ENCODE measurements around the gene GNA12.
"Not testable (repeated sequence)": the region's sequence is repeated elsewhere in the genome, so short reads cannot be mapped to it uniquely, and the experiment has no call there.

The GNA12 gene

DNA sequence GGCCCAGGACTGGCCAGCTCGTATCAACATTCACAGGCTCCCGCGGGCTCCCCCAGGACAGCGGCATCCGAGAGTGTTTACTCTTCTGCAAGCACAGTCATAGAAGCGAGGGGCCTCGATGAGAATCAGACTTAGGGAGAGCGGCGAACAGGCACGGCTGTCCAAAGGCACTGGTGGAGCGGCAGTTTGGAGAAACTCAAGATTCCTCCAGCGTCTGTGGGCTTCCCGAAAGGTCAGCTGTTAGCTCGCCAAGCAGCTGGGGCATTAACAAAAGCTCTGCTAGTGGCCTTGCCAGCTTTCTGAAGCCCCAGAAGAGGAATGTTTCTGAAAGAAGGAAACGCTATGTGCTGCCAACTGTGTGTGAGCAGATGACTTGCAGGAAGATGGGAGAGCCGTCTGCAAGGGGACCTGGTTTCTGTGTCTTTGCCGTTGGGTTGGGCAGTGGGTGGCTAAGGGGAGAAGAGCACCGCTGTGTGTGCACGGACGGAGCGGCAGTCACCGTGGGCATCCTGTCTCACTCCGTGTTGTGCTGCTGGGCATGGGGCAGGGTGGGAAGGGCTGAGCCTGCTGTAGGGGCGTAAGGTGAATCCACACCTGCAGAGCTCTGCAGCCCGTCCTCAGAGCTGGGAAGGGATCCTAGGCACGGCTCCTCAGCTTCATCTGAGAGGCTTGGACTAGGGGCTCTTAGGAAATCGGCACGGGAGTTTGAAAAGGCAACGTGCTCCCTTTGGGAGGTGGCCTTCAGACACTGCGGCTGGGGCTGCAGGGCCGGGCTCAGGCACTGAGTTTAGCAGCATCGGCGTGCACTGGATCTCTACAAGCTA lies 114.0 kb downstream of the GNA12 start:
- no peak for DNase-seq
- Histone ChIP-seq H3K9me3 (no peaks in the 10 kb centered on the region), H3K36me3 (peaks cover 19% of the 10 kb centered on the region), H3K4me1 (peaks cover 4% of the 10 kb centered on the region), H3K4me3 (ENCODE audit: low read depth, low read length) (no peak overlapping the region), H3K27me3 (no peaks in the 10 kb centered on the region)
- TF ChIP-seq, protein P1, sequence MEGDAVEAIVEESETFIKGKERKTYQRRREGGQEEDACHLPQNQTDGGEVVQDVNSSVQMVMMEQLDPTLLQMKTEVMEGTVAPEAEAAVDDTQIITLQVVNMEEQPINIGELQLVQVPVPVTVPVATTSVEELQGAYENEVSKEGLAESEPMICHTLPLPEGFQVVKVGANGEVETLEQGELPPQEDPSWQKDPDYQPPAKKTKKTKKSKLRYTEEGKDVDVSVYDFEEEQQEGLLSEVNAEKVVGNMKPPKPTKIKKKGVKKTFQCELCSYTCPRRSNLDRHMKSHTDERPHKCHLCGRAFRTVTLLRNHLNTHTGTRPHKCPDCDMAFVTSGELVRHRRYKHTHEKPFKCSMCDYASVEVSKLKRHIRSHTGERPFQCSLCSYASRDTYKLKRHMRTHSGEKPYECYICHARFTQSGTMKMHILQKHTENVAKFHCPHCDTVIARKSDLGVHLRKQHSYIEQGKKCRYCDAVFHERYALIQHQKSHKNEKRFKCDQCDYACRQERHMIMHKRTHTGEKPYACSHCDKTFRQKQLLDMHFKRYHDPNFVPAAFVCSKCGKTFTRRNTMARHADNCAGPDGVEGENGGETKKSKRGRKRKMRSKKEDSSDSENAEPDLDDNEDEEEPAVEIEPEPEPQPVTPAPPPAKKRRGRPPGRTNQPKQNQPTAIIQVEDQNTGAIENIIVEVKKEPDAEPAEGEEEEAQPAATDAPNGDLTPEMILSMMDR (IDR thresholded peaks at IDR 0.05; ENCODE audit: low read depth, low read length) = no peak

DNA sequence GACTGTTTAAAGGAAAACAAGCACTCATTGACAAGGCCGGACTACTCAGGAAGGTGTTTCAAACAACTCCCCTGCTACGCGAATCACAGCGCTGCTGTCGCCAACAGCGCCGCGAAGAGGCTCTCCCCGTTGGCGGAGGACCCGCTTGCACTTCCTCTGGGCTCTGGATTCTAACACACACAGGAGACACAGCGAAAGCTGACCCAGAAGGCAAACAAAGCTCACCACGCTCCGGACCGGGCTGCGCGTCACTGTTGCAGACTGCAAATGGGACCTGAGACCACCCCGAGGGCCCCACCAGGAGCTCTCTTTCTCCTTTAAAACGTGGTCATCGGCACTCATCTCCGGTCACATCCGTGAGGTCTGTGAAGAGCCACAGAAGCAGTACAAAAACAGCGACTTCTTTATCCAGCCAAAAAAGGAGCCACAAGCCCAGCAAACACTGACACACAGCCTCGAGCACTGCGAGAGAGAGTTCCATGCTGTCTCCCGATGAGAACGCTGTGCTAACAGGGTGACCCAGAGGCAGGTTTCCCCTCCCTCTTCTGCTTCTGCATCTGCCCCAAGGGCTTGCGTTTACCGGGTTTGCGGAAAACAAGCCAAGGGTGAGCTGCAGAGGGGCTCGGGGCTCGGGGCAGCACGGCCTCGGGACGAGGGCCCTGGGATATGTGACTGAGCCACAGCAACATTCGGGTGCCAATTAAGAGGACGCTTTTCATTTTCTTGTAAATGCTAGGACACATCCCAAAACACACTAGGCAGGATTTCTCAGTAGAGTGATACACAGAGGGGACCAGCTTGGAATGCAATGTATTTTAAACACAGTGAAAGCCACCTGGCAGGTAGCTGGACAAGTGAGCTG lies 114.8 kb downstream of the GNA12 start:
- no peaks in the 10 kb centered on the region for H3K27me3 ChIP-seq
- DNase-seq = no peak
- H3K4me3 ChIP-seq (ENCODE audit: low read depth, low read length) = no peak overlapping the region
- peaks cover 2% of the 10 kb centered on the region; the same call in 1 of the 2 replicates for H3K4me1 ChIP-seq
- H3K9me3 ChIP-seq = no peaks in the 10 kb centered on the region
- TF ChIP-seq, protein P1 (IDR thresholded peaks at IDR 0.05; ENCODE audit: low read depth, low read length) = no peak
- H3K36me3 ChIP-seq = peaks cover 19% of the 10 kb centered on the region

DNA sequence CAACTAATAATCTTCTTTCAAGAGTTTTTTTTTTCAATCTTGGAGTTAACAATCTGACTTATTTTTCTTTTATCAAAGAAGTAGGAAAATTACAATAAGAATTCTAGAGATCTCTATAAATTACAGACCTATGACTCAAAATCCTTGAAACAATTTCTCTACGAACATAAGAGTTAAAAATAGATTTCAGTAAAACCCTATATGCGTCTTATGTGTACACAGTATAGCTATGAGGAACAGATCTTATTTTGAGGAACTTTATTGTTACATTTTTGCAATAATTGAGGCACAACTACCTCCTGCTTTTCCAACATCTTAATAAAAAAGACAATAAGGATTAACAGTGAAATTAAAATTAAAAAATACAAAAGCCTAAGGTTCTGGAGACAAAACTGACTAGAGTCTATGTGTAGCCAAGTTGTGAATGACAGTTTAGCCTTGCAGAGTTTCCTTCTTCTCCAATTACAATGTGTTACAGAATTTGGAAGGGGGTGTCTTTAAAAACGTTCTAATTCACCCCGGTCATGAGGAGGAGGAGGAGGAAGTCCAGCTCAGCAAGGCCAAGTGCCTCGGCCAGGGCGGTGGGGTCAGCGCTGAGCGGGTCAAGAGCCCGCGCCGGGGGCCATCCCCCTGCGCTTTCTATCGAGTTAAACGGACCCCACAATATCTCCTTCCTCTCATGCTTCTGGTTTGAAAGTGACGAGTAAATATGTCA lies 115.6 kb downstream of the GNA12 start:
- Histone ChIP-seq H3K9me3 (no peaks in the 10 kb centered on the region), H3K4me3 (ENCODE audit: low read depth, low read length) (no peak overlapping the region), H3K27me3 (no peaks in the 10 kb centered on the region), H3K4me1 (peaks cover 2% of the 10 kb centered on the region; the same call in 1 of the 2 replicates), H3K36me3 (peaks cover 19% of the 10 kb centered on the region)
- no peak for DNase-seq
- TF ChIP-seq, protein P1 (IDR thresholded peaks at IDR 0.05; ENCODE audit: low read depth, low read length) = no peak

DNA sequence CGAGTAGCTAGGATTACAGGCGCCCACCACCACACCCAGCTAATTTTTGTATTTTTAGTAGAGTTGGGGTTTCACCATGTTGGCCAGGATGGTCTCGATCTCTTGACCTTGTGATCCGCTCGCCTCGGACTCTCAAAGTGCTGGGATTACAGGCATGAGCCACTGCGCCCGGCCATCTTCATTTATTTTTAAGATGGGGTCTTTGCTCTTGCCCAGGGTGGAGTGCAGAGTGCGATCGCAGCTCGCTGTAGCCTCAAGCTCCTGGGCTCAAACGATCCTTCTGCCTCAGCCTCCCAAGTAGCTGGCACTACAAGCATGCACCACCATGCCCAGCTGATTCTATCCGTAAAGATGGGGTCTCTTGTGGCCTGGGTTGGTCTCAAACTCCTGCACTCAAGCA lies 116.9 kb downstream of the GNA12 start:
- H3K36me3 ChIP-seq = peaks cover 22% of the 10 kb centered on the region

DNA sequence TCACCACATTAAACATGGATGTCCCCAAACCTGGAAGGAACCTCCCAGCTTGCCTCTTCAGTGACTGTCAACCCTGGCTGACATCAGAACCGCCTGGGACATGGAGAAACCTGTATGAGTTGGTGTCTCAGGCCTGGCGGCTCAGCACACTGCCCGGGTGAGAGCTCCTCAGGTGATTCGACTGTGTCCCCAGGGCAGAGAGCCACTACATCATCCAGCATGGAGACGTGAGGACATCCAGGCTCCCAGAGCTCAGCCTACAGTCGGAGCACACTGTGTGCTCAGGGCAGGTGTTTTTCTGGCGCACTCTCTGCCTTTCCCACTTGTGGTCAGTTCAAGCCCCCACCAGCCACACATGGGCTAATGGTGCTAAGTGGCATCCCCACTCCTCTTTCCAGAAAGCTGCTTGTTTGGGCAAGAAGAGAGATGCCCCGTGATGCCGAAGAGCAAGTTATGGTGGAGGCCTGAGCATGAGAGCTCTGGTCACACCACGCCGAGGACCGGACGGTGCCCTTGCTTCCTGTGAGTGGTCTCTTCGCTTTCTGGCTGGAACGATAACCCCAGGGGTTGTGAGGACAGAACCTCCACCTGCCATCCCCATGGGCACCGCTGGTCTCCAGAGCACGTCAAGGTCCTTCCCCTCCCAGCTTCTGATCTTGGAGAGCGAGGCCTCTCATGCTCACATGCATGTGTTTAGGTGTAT lies 117.6 kb downstream of the GNA12 start:
- Histone ChIP-seq H3K36me3 (peaks cover 21% of the 10 kb centered on the region), H3K4me3 (ENCODE audit: low read depth, low read length) (no peak overlapping the region), H3K4me1 (no peaks in the 10 kb centered on the region), H3K27me3 (no peaks in the 10 kb centered on the region), H3K9me3 (no peaks in the 10 kb centered on the region)
- TF ChIP-seq, protein P1 (IDR thresholded peaks at IDR 0.05; ENCODE audit: low read depth, low read length) = no peak
- peak; percentile 3 for DNase-seq

More for the DNA sequence above, 116.9 kb downstream of the GNA12 start:
- not testable (repeated sequence) for DNase-seq; H3K4me3 ChIP-seq (ENCODE audit: low read depth, low read length); H3K4me1 ChIP-seq; H3K9me3 ChIP-seq; H3K27me3 ChIP-seq

All from BE2C (cell line).